ENCODE data around the gene MAPK13. TPM values are rescaled to one million over a fixed set of nuclear protein-coding genes. Genes with fewer than 3 reads are reported as not detected.

MAPK13 gene
- total and polyA plus RNA-seq, 2 experiments from 2014 or later: 2.9 to 6.6 TPM

GRCh38 chr6:36115412-36115811 lies 14.9 kb upstream of the MAPK13 start:
- DNase-seq: no peak
- no peak for TF ChIP-seq EZH2phosphoT487 (IDR thresholded peaks at IDR 0.05; ENCODE audit: insufficient read depth, low read depth)
- TF ChIP-seq EZH2 (IDR thresholded peaks at IDR 0.05; ENCODE audit: insufficient read depth, poor library complexity, severe bottlenecking): no peak
- Histone ChIP-seq H3K27ac (no peak overlapping the region), H3K4me2 (ENCODE audit: unreplicated experiment) (no peak overlapping the region), H3K9me3 (ENCODE audit: low read depth) (no peaks in the 10 kb centered on the region), H3K4me3 (no peak overlapping the region), H4K20me1 (ENCODE audit: insufficient read depth) (no peaks in the 10 kb centered on the region), H3K4me1 (ENCODE audit: insufficient read depth) (no peaks in the 10 kb centered on the region), H2AFZ (no peak overlapping the region), H3K9ac (no peak overlapping the region), H3K9me2 (ENCODE audit: insufficient read depth) (no peaks in the 10 kb centered on the region), H3K79me2 (ENCODE audit: insufficient read depth) (no peaks in the 10 kb centered on the region), H3F3A (ENCODE audit: insufficient read depth) (peaks cover 10% of the 10 kb centered on the region; the same call in 1 of the 2 replicates), H3K27me3 (replicated peaks; ENCODE audit: insufficient read depth) (no peaks in the 10 kb centered on the region), H3K36me3 (ENCODE audit: low read depth) (peaks cover 10% of the 10 kb centered on the region)
- 97 to 99% methylated on average over 10 of the region's 10 CpGs for WGBS, 2 experiments (ENCODE audit: low coverage in 1 of 2, low lambda C conversion rate in 2 of 2, missing lambda C conversion rate in 2 of 2)
- in situ Hi-C loops (cut with MboI): no loop called here

GRCh38 chr6:36116066-36116864 lies 14.0 kb upstream of the MAPK13 start:
- Histone ChIP-seq H3K27me3 (replicated peaks; ENCODE audit: insufficient read depth) (no peaks in the 10 kb centered on the region), H3K4me3 (no peak overlapping the region), H3K9me3 (ENCODE audit: low read depth) (no peaks in the 10 kb centered on the region), H3F3A (ENCODE audit: insufficient read depth) (peaks cover 10% of the 10 kb centered on the region; the same call in 1 of the 2 replicates), H3K9me2 (ENCODE audit: insufficient read depth) (no peaks in the 10 kb centered on the region), H2AFZ (no peak overlapping the region), H3K9ac (no peak overlapping the region), H3K27ac (no peak overlapping the region), H3K36me3 (ENCODE audit: low read depth) (peaks cover 7% of the 10 kb centered on the region; the same call in 1 of the 2 replicates), H4K20me1 (ENCODE audit: insufficient read depth) (no peaks in the 10 kb centered on the region), H3K79me2 (ENCODE audit: insufficient read depth) (no peaks in the 10 kb centered on the region), H3K4me1 (ENCODE audit: insufficient read depth) (peaks cover 6% of the 10 kb centered on the region; the same call in 1 of the 2 replicates), H3K4me2 (ENCODE audit: unreplicated experiment) (no peak overlapping the region)
- TF ChIP-seq EZH2 (IDR thresholded peaks at IDR 0.05; ENCODE audit: insufficient read depth, poor library complexity, severe bottlenecking) (no peak), EZH2phosphoT487 (IDR thresholded peaks at IDR 0.05; ENCODE audit: insufficient read depth, low read depth) (no peak)
- DNase-seq: no peak
- WGBS, 2 experiments (ENCODE audit: low coverage in 1 of 2, low lambda C conversion rate in 2 of 2, missing lambda C conversion rate in 2 of 2): 97% methylated on average over 3 of the region's 3 CpGs
- in situ Hi-C loops (cut with MboI): no loop called here

GRCh38 chr6:36116943-36117342 lies 13.4 kb upstream of the MAPK13 start:
- H3K27ac ChIP-seq: no peak overlapping the region
- DNase-seq: no peak
- H4K20me1 ChIP-seq (ENCODE audit: insufficient read depth): no peaks in the 10 kb centered on the region
- 94 to 97% methylated on average over 2 of the region's 2 CpGs for WGBS, 2 experiments (ENCODE audit: low coverage in 1 of 2, low lambda C conversion rate in 2 of 2, missing lambda C conversion rate in 2 of 2)
- H3K36me3 ChIP-seq (ENCODE audit: low read depth): peaks cover 7% of the 10 kb centered on the region; the same call in 1 of the 2 replicates
- no peaks in the 10 kb centered on the region for H3K9me3 ChIP-seq (ENCODE audit: low read depth)
- no peak overlapping the region for H2AFZ ChIP-seq
- H3F3A ChIP-seq (ENCODE audit: insufficient read depth): peaks cover 10% of the 10 kb centered on the region; the same call in 1 of the 2 replicates
- H3K9me2 ChIP-seq (ENCODE audit: insufficient read depth): no peaks in the 10 kb centered on the region
- TF ChIP-seq EZH2phosphoT487 (IDR thresholded peaks at IDR 0.05; ENCODE audit: insufficient read depth, low read depth): no peak
- no peak for TF ChIP-seq EZH2 (IDR thresholded peaks at IDR 0.05; ENCODE audit: insufficient read depth, poor library complexity, severe bottlenecking)
- in situ Hi-C loops (cut with MboI): no loop called here
- H3K4me2 ChIP-seq (ENCODE audit: unreplicated experiment): no peak overlapping the region
- no peak overlapping the region for H3K4me3 ChIP-seq
- peaks cover 7% of the 10 kb centered on the region; the same call in 1 of the 2 replicates for H3K4me1 ChIP-seq (ENCODE audit: insufficient read depth)
- no peaks in the 10 kb centered on the region for H3K79me2 ChIP-seq (ENCODE audit: insufficient read depth)
- no peak overlapping the region for H3K9ac ChIP-seq
- H3K27me3 ChIP-seq (replicated peaks; ENCODE audit: insufficient read depth): no peaks in the 10 kb centered on the region

- in situ Hi-C loops (cut with MboI): no loop called here
- Histone ChIP-seq H3K4me3 (no peak overlapping the region), H3K79me2 (ENCODE audit: insufficient read depth) (no peaks in the 10 kb centered on the region), H3K27ac (no peak overlapping the region), H3K9ac (no peak overlapping the region), H3K9me3 (ENCODE audit: low read depth) (no peaks in the 10 kb centered on the region), H3F3A (ENCODE audit: insufficient read depth) (peaks cover 10% of the 10 kb centered on the region; the same call in 1 of the 2 replicates), H2AFZ (no peak overlapping the region), H3K4me1 (ENCODE audit: insufficient read depth) (peaks cover 7% of the 10 kb centered on the region; the same call in 1 of the 2 replicates), H4K20me1 (ENCODE audit: insufficient read depth) (no peaks in the 10 kb centered on the region), H3K4me2 (ENCODE audit: unreplicated experiment) (no peak overlapping the region), H3K9me2 (ENCODE audit: insufficient read depth) (no peaks in the 10 kb centered on the region), H3K27me3 (replicated peaks; ENCODE audit: insufficient read depth) (no peaks in the 10 kb centered on the region), H3K36me3 (ENCODE audit: low read depth) (peaks cover 2% of the 10 kb centered on the region; the same call in 1 of the 2 replicates)
- 87 to 93% methylated on average over 8 of the region's 8 CpGs for WGBS, 2 experiments (ENCODE audit: low coverage in 1 of 2, low lambda C conversion rate in 2 of 2, missing lambda C conversion rate in 2 of 2)
- TF ChIP-seq EZH2 (IDR thresholded peaks at IDR 0.05; ENCODE audit: insufficient read depth, poor library complexity, severe bottlenecking): no peak
- TF ChIP-seq EZH2phosphoT487 (IDR thresholded peaks at IDR 0.05; ENCODE audit: insufficient read depth, low read depth): no peak
- DNase-seq: no peak
These were observed 12.4 kb upstream of the MAPK13 start for GRCh38 chr6:36117658-36118549.
